ENCODE measurements around the gene RTRAF. TPM values are rescaled to one million over a fixed set of nuclear protein-coding genes. Genes with fewer than 3 reads are reported as not detected.

The RTRAF gene
- total RNA-seq, 4 donors from 2014 or later = 15.7 to 48.3 (median 36.1) TPM

DNA sequence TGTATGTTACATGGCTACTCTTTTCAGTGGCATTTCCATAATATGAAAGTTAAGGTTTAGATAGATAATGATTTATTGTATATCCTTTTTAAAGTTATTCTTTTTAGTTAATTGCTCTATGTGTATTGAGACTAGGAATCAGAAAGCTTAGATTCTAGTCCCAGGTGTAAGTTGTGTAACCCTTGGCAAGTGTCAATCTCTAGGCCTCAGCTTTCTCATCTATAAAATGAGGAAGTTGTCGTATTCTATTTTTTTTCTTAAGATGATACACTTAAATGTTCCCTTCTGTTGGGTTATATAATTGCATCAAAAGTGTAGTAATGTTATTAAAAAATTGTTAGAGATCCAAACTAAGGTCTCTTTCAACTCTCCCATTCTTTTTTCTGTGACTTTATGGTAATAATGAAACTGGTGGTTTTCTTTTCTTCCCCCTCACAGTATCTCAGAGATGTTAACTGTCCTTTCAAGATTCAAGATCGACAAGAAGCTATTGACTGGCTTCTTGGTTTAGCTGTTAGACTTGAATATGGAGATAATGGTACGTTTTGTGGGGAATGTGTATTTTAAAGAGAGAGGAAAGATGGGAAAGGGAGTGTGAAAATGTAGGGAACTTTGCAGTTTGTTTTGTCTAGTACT lies 4.1 kb downstream of the RTRAF start:
- H3K4me1 ChIP-seq = peaks cover 0 to 12% (median 0%) of the 10 kb centered on the region in 4 donors
- peaks cover 0 to 41% (median 0%) of the 10 kb centered on the region in 3 donors for H3K36me3 ChIP-seq
- TF ChIP-seq, protein P1, sequence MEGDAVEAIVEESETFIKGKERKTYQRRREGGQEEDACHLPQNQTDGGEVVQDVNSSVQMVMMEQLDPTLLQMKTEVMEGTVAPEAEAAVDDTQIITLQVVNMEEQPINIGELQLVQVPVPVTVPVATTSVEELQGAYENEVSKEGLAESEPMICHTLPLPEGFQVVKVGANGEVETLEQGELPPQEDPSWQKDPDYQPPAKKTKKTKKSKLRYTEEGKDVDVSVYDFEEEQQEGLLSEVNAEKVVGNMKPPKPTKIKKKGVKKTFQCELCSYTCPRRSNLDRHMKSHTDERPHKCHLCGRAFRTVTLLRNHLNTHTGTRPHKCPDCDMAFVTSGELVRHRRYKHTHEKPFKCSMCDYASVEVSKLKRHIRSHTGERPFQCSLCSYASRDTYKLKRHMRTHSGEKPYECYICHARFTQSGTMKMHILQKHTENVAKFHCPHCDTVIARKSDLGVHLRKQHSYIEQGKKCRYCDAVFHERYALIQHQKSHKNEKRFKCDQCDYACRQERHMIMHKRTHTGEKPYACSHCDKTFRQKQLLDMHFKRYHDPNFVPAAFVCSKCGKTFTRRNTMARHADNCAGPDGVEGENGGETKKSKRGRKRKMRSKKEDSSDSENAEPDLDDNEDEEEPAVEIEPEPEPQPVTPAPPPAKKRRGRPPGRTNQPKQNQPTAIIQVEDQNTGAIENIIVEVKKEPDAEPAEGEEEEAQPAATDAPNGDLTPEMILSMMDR (IDR thresholded peaks at IDR 0.05) = no peak
- no peak for TF ChIP-seq POLR2A (IDR thresholded peaks at IDR 0.05)
- H3K27me3 ChIP-seq = no peaks in the 10 kb centered on the region
- no peak overlapping the region for H3K27ac ChIP-seq
- DNase-seq = no peak
- H3K9me3 ChIP-seq = no peaks in the 10 kb centered on the region
- H3K4me3 ChIP-seq = no peak overlapping the region

DNA sequence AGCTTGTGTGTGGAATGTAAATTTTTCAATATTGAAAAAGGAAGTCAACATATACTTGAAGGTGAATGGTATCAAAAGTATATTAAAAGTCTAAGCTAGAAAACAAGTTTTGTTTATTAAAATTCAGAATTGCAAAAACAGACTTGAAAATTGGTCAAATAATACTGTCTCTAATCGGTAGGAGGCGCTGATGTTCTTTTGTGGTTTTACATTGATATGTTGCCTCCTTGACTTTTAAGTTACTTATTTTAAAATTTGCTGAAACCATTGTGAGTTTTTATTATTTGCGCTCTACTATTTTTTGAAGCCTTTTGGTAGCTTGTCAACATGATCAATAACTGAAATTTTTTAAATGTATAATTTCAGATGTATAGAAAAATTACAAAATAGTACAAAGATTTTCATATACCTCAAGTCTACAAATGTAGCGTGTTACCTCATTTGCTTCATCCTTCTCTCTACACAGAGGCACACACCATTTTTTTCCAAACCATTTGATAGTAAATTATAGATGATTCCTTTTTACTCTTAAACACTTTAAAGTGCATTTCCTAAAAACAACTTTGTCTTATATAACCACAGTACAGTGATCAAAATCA lies 6.9 kb downstream of the RTRAF start:
- DNase-seq = no peak
- Histone ChIP-seq H3K36me3 (peaks cover 0 to 60% (median 0%) of the 10 kb centered on the region in 3 donors), H3K9me3 (no peaks in the 10 kb centered on the region), H3K27me3 (no peaks in the 10 kb centered on the region), H3K4me3 (no peak overlapping the region), H3K27ac (no peak overlapping the region), H3K4me1 (peaks cover 0 to under 1% (median 0%) of the 10 kb centered on the region in 4 donors)
- no peak for TF ChIP-seq POLR2A (IDR thresholded peaks at IDR 0.05)
- TF ChIP-seq, protein P1 (IDR thresholded peaks at IDR 0.05) = peak; percentile 15 to 87 (median 70)

DNA sequence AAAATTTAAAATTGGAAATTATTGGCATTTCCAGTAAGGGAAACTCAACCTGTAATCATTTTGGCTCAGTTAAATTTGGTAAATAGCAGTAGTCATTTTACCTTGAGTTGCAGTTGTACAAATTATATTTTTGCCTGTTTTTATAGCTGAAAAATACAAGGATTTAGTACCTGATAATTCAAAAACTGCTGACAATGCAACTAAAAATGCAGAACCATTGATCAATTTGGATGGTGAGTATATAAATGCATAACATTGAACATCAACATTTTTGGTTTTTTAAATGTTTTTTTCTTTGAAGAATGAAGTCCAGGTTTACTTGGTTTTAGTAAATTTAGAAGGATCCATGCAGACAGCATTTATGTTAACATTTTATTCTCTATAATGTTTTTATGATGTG lies 9.0 kb downstream of the RTRAF start:
- H3K27me3 ChIP-seq = no peaks in the 10 kb centered on the region

DNA sequence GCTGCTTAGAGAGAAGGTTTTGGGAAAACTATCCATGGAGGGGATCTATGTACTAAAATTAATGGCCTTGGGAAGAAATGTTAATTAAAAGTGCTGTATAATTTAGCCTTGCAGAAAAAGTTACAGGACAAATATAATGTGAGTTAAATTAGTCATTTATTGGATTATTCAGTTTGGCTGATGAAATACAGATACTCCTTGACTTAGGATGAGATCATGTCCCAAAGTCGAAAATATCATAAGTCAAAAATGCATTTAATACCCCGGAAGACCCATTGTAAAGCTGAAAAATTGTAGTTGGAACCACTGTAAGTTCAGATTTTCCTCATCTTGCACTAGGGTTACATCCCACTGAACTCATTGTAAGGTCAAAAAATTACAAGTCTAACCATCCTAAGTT lies 9.7 kb downstream of the RTRAF start:
- H3K4me1 ChIP-seq = no peaks in the 10 kb centered on the region
- no peaks in the 10 kb centered on the region for H3K9me3 ChIP-seq
- H3K36me3 ChIP-seq = peaks cover 0 to 59% (median 0%) of the 10 kb centered on the region in 3 donors
- no peaks in the 10 kb centered on the region for H3K27me3 ChIP-seq
- DNase-seq = no peak
- TF ChIP-seq, protein P1 (IDR thresholded peaks at IDR 0.05) = no peak
- TF ChIP-seq POLR2A (IDR thresholded peaks at IDR 0.05) = no peak
- no peak overlapping the region for H3K4me3 ChIP-seq
- H3K27ac ChIP-seq = no peak overlapping the region

More for the DNA sequence above, 9.0 kb downstream of the RTRAF start:
- no peak for DNase-seq
- no peak overlapping the region for H3K4me3 ChIP-seq
- no peaks in the 10 kb centered on the region for H3K9me3 ChIP-seq
- H3K27ac ChIP-seq = no peak overlapping the region
- peaks cover 0 to 56% (median 0%) of the 10 kb centered on the region in 3 donors for H3K36me3 ChIP-seq
- H3K4me1 ChIP-seq = no peaks in the 10 kb centered on the region
- TF ChIP-seq, protein P1 (IDR thresholded peaks at IDR 0.05) = no peak
- no peak for TF ChIP-seq POLR2A (IDR thresholded peaks at IDR 0.05)

DNA sequence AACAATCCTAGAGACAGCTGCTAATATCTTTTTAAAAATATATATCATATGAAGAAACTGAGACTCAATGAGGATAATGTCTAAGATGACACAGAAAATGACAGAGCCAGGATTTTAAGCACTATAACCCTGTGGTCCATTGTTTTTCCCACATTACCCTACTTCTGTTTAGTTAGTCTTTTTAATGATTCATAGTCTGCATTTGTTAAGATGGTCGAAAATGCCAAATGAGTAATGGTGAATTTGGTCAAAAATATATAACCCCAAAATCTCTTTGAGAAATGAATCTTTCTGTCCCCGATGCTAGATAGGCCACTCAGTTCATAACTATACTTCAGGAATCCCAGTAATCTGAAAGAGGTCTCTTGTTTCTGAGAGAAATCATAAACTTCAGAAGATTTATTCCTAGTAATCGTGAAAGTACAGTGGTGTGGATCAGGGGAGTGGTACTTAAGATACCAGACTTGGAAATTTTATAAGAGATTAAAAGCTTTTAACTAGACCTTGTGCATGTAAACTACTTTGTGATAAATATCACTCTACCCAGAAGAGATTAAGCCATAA lies 10.8 kb downstream of the RTRAF start:
- Histone ChIP-seq H3K27me3 (no peaks in the 10 kb centered on the region), H3K9me3 (no peaks in the 10 kb centered on the region), H3K4me1 (no peaks in the 10 kb centered on the region), H3K36me3 (peaks cover 0 to 59% (median 0%) of the 10 kb centered on the region in 3 donors), H3K27ac (no peak overlapping the region), H3K4me3 (no peak overlapping the region)
- TF ChIP-seq, protein P1 (IDR thresholded peaks at IDR 0.05) = no peak
- TF ChIP-seq POLR2A (IDR thresholded peaks at IDR 0.05) = no peak
- DNase-seq = no peak
